OCI-LY7 (cell line): ENCODE measurements around the gene RNGTT. TPM values are rescaled to one million over a fixed set of nuclear protein-coding genes. Genes with fewer than 3 reads are reported as not detected.
A peak's percentile ranks its signal among the peaks of the same experiment; 100 is the strongest.

Experiments
- BruUV-seq: library from RNA; stranded (reverse); fragments of 400-500 nt; replicated peaks from 2 replicates; lab custom pipeline; 2021; lab: Mats Ljungman, UMichigan
- CTCF ChIA-PET: fragments of 300-600 bp; sonication (Branson Sonifier 250); formaldehyde crosslinking; loops from one replicate; lab custom pipeline; 2022; ENCODE audit warnings: antibody characterized with exemption; ENCODE audit not compliant: unreplicated experiment; lab: Charles Lee
- POLR2A ChIA-PET: fragments of 300-600 bp; sonication (Branson Sonifier 250); formaldehyde crosslinking; loops from one replicate; lab custom pipeline; 2022; ENCODE audit warnings: antibody characterized with exemption; lab: Charles Lee
- DNase-seq: peaks from one replicate; pipeline ENCODE4 v3.0.0-alpha.2; 2015; ENCODE audit warnings: low spot score
- H2AFZ ChIP-seq: fragments of 200-600 bp; sonication (generic), shearing (Covaris generic); 2 replicates; pipeline ENCODE4 v1.6.1; 2014; ENCODE audit warnings: mild to moderate bottlenecking, antibody characterized with exemption, low read length, moderate library complexity
- H3K27ac ChIP-seq: fragments of 200-600 bp; sonication (generic); 2 replicates; pipeline ENCODE4 v1.5.1; 2014; ENCODE audit warnings: mixed run types, low read depth, mild to moderate bottlenecking, moderate library complexity, low read length, inconsistent platforms; ENCODE audit not compliant: poor library complexity, severe bottlenecking
- H3K36me3 ChIP-seq: fragments of 200-600 bp; sonication (generic); 2 replicates; pipeline ENCODE4 v1.6.1; 2014; ENCODE audit warnings: mild to moderate bottlenecking, antibody characterized with exemption, low read length, moderate library complexity, mixed read lengths; ENCODE audit not compliant: insufficient read depth
- H3K4me1 ChIP-seq: fragments of 200-600 bp; sonication (generic); 2 replicates; pipeline ENCODE4 v1.5.1; 2014; ENCODE audit warnings: mild to moderate bottlenecking, low read length; ENCODE audit not compliant: insufficient read depth, poor library complexity, severe bottlenecking
- H3K4me2 ChIP-seq: fragments of 200-600 bp; sonication (generic); 2 replicates; pipeline ENCODE4 v1.6.1; 2014; ENCODE audit warnings: mild to moderate bottlenecking, low read length
- H3K4me3 ChIP-seq: fragments of 200-600 bp; sonication (generic); 2 replicates; pipeline ENCODE4 v1.5.1; 2014; ENCODE audit warnings: mild to moderate bottlenecking, low read depth, low read length; ENCODE audit not compliant: poor library complexity, severe bottlenecking
- H3K79me2 ChIP-seq: fragments of 200-600 bp; sonication (generic); 2 replicates; pipeline ENCODE4 v1.6.1; 2016; ENCODE audit warnings: low read depth, mild to moderate bottlenecking, low read length, moderate library complexity, mixed read lengths; ENCODE audit not compliant: insufficient read depth
- H3K9me2 ChIP-seq: fragments of 200-600 bp; sonication (generic); 2 replicates; pipeline ENCODE4 v1.6.1; 2016; ENCODE audit warnings: mild to moderate bottlenecking, low read length, mixed read lengths; ENCODE audit not compliant: insufficient read depth
- H3K9me3 ChIP-seq: fragments of 200-600 bp; sonication (generic); 2 replicates; pipeline ENCODE4 v1.6.1; 2014; ENCODE audit warnings: mild to moderate bottlenecking, mixed run types, low read length, mixed read lengths
- H4K20me1 ChIP-seq: fragments of 200-600 bp; sonication (generic); 2 replicates; pipeline ENCODE4 v1.6.1; 2014; ENCODE audit warnings: mild to moderate bottlenecking, antibody characterized with exemption, low read length, moderate library complexity, mixed read lengths; ENCODE audit not compliant: insufficient read depth
- CTCF ChIP-seq: fragments of 200-600 bp; sonication (generic); conservative IDR thresholded peaks from 2 replicates; pipeline ENCODE4 v1.5.1; 2014; ENCODE audit warnings: mild to moderate bottlenecking, antibody characterized with exemption, low read length, moderate library complexity, mixed read lengths
- EZH2phosphoT487 ChIP-seq: fragments of 200-600 bp; sonication (generic); IDR thresholded peaks from 2 replicates; pipeline ENCODE4 v1.6.1; 2018; ENCODE audit warnings: low read depth, borderline replicate concordance, mild to moderate bottlenecking, mixed run types, antibody characterized with exemption, low read length, moderate library complexity, mixed read lengths
- intact Hi-C: fragments of 100-400 bp; cut with micrococcal nuclease; formaldehyde crosslinking; loops from one replicate; pipeline ENCODE4 v1.10.0; 2022; ENCODE audit not compliant: unreplicated experiment
- total RNA-seq, 2 experiments: library from RNA; depleted of rRNA in 1 of 2; stranded (reverse); fragments of >200 nt in 1 of 2; shearing (Covaris generic) in 1 of 2; gene quantifications; 2 replicates each; pipeline ENCODE4 v1.2.3, GENCODE V29; 2014 to 2022

Gene RNGTT
- total RNA-seq, 2 experiments from 2014 or later, result 38.2 to 41.7 TPM

GRCh38 chr6:88626460-88626859, 337.0 kb downstream of the RNGTT start:
- H4K20me1 ChIP-seq, result no peaks in the 10 kb centered on the region
- POLR2A ChIA-PET, result interaction anchor here (1.0 to 2.0 kb wide), 3 partner anchors 12 to 15 kb away, joined by 3 to 7 read pairs (median 5); no protein-coding TSS in a partner anchor
- TF ChIP-seq EZH2phosphoT487 (no peak), CTCF (no peak)
- no peak overlapping the region; the same call in 1 of the 2 replicates for H2AFZ ChIP-seq
- CTCF ChIA-PET, result no interaction called here
- H3K9me3 ChIP-seq, result peaks cover 31% of the 10 kb centered on the region; the same call in 1 of the 2 replicates
- no peak overlapping the region for H3K4me3 ChIP-seq
- no peaks in the 10 kb centered on the region for H3K79me2 ChIP-seq
- intact Hi-C loops, result no loop called here
- DNase-seq, result no peak
- H3K27ac ChIP-seq, result no peak overlapping the region
- peaks cover 46% of the 10 kb centered on the region for H3K36me3 ChIP-seq
- BruUV-seq, result no TSS peak
- H3K9me2 ChIP-seq, result no peaks in the 10 kb centered on the region
- H3K4me2 ChIP-seq, result no peak overlapping the region
- peaks cover 60% of the 10 kb centered on the region for H3K4me1 ChIP-seq

GRCh38 chr6:88623531-88623930, 339.9 kb downstream of the RNGTT start:
- Histone ChIP-seq H3K27ac (no peak overlapping the region), H3K9me3 (peaks cover 61% of the 10 kb centered on the region), H3K4me1 (peaks cover 50% of the 10 kb centered on the region), H3K79me2 (peaks cover 3% of the 10 kb centered on the region; the same call in 1 of the 2 replicates), H4K20me1 (no peaks in the 10 kb centered on the region), H2AFZ (no peak overlapping the region), H3K36me3 (peaks cover 75% of the 10 kb centered on the region), H3K9me2 (no peaks in the 10 kb centered on the region), H3K4me2 (no peak overlapping the region), H3K4me3 (no peak overlapping the region)
- intact Hi-C loops, result no loop called here
- DNase-seq, result no peak
- no peak for TF ChIP-seq CTCF
- no peak for TF ChIP-seq EZH2phosphoT487
- no TSS peak for BruUV-seq
- CTCF ChIA-PET, result interaction anchor here (0.8 kb wide), 1 partner anchor 9 kb away, joined by 3 read pairs; no protein-coding TSS in a partner anchor
- POLR2A ChIA-PET, result interaction anchor here (0.6 to 1.9 kb wide), 5 partner anchors 10 to 849 kb away, joined by 3 to 7 read pairs (median 3); no protein-coding TSS in a partner anchor

GRCh38 chr6:88619951-88620350, 343.5 kb downstream of the RNGTT start:
- Histone ChIP-seq H3K27ac (peak overlapping the region; percentile 95), H3K36me3 (peaks cover 71% of the 10 kb centered on the region), H3K79me2 (peaks cover 6% of the 10 kb centered on the region; the same call in 1 of the 2 replicates), H2AFZ (peak overlapping the region; percentile 72; the same call in 1 of the 2 replicates), H4K20me1 (no peaks in the 10 kb centered on the region), H3K4me3 (peak overlapping the region; percentile 13), H3K4me1 (peaks cover 65% of the 10 kb centered on the region), H3K9me3 (peaks cover 82% of the 10 kb centered on the region), H3K9me2 (no peaks in the 10 kb centered on the region), H3K4me2 (peak overlapping the region; percentile 22)
- peak; percentile 55 for DNase-seq
- intact Hi-C loops, result loop anchor here (5.0 to 10.0 kb wide), 3 partner anchors 465 to 1682 kb away; partner anchors contain the start of genes AKIRIN2 and PNRC1
- ChIA-PET CTCF (interaction anchor here (1.0 kb wide), 1 partner anchor 11 kb away, joined by 4 read pairs; no protein-coding TSS in a partner anchor), POLR2A (interaction anchor here (1.0 to 5.2 kb wide), 5 partner anchors 9 to 715 kb away, joined by 3 to 28 read pairs (median 5); no protein-coding TSS in a partner anchor)
- TF ChIP-seq EZH2phosphoT487 (no peak), CTCF (no peak)
- no TSS peak for BruUV-seq
